Activated T-cell treated with anti-CD3 and anti-CD28 coated beads, Interleukin-2, amount 50 U/mL, for 24 hours (primary cell): ENCODE data around the gene CRB3.
"Not testable (repeated sequence)": the region's sequence is repeated elsewhere in the genome, so short reads cannot be mapped to it uniquely, and the experiment has no call there.

Experiments used
- DNase-seq: peaks from one replicate; pipeline ENCODE4 v3.0.0-alpha.2; 2020
- H3K27ac Mint-ChIP-seq: 2 replicates; pipeline ENCODE4 v1.8.0; 2020; ENCODE audit warnings: mild to moderate bottlenecking, mixed read lengths
- H3K27me3 Mint-ChIP-seq: 2 replicates; pipeline ENCODE4 v1.8.0; 2020; ENCODE audit warnings: mixed read lengths
- H3K36me3 Mint-ChIP-seq: 2 replicates; pipeline ENCODE4 v1.8.0; 2020; ENCODE audit warnings: low read depth, mixed read lengths
- H3K4me1 Mint-ChIP-seq: 2 replicates; pipeline ENCODE4 v1.8.0; 2020; ENCODE audit warnings: low read depth, mixed read lengths
- H3K4me3 Mint-ChIP-seq: 2 replicates; pipeline ENCODE4 v1.8.0; 2020; ENCODE audit warnings: mild to moderate bottlenecking, moderate library complexity, mixed read lengths
- H3K9me3 Mint-ChIP-seq: 2 replicates; pipeline ENCODE4 v1.8.0; 2020; ENCODE audit warnings: mixed read lengths

Gene CRB3

DNA sequence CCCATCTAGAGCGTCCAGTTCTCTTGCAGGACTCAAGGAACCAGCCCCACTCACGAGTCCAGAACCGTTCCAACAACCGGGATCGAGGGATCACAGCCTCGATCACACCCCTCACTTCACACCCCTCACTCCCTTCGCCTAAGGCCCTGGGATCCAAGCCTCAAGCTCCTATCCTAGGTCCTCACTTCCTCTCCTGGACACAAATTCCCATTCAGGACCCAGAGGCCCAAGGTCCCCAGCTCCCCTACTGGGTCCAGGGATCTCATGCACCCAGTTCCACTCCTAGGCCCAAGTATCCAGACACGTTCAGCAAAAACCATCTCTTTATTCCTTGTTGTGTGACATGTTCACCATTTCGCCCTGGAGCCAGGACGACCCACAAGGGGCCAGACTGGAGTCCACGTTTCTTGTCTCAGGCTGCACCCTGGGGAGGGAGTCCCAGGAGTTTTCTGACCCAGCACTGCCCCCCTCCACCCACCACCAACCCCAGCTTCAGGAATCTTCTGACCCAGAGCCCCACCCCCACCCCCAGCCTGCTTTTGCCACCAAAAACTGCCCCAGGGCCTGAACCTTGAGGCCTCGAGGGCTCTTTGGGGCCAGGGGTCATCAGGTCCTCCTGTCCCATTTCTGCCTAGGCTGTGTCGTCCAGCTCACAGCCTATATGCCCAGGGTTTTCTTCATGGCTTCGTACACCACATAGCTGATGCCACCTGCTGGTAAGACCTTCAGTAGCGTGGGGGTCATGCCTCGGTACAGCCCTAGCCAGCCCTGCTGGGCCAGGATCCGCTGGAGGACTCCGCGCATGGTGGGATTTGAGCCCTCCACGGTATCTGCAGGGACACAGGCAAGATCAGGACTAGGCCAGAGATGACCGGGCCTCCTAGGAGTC is 38.1 kb upstream of the CRB3 start:
- no peak for DNase-seq
- peaks cover 4% of the 10 kb centered on the region for H3K9me3 Mint-ChIP-seq
- H3K36me3 Mint-ChIP-seq: peaks cover 34% of the 10 kb centered on the region
- H3K4me1 Mint-ChIP-seq: peaks cover 31% of the 10 kb centered on the region
- peak overlapping the region; percentile 93 for H3K27ac Mint-ChIP-seq
- H3K27me3 Mint-ChIP-seq: no peaks in the 10 kb centered on the region
- H3K4me3 Mint-ChIP-seq: peak overlapping the region; percentile 80

- Mint-ChIP-seq H3K4me1 (peaks cover 22% of the 10 kb centered on the region), H3K4me3 (no peak overlapping the region), H3K36me3 (peaks cover 22% of the 10 kb centered on the region), H3K27ac (no peak overlapping the region), H3K9me3 (peaks cover 4% of the 10 kb centered on the region), H3K27me3 (no peaks in the 10 kb centered on the region)
- DNase-seq: no peak
Observed at GRCh38 chr19:6427131-6427530, 36.9 kb upstream of the CRB3 start.

DNA sequence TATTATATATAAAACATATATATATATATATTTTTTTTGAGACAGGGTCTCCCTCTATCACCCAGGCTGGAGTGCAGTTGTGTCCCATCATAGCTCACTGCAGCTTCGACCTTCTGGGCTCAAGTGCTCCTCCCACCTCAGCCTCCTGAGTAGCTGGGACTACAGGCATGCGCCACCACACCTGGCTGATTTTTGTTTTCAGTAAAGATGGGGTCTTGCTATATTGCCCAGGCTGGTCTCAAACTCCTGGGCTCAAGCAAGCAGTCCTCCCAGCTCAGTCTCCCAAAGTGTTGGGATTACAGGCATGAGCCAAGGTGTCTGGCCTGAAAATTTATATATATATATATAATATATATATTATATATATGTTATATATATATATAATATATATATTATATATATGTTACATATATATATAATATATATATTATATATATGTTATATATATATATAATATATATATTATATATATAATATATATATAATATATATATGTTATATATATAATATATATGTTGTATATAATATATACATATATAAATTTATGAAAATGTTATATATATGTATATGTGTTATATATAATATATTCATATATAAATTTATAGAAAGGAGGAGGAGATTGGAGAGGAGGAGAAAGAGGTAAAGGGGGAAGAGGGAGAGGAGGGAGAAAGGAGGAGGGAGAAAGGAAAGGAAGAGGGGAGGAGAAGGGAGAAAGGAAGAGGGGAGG is 35.2 kb upstream of the CRB3 start:
- H3K36me3 Mint-ChIP-seq, H3K9me3 Mint-ChIP-seq, DNase-seq, H3K4me1 Mint-ChIP-seq, H3K4me3 Mint-ChIP-seq, H3K27ac Mint-ChIP-seq, H3K27me3 Mint-ChIP-seq: not testable (repeated sequence)

GRCh38 chr19:6429419-6430221 is 34.5 kb upstream of the CRB3 start:
- Mint-ChIP-seq H3K27me3 (no peaks in the 10 kb centered on the region), H3K9me3 (peaks cover 4% of the 10 kb centered on the region), H3K27ac (no peak overlapping the region), H3K36me3 (peaks cover 5% of the 10 kb centered on the region), H3K4me1 (peaks cover 9% of the 10 kb centered on the region), H3K4me3 (peak overlapping the region; percentile 50)
- no peak for DNase-seq

- H3K27ac Mint-ChIP-seq: no peak overlapping the region
- no peak overlapping the region for H3K4me3 Mint-ChIP-seq
Observed at GRCh38 chr19:6431891-6432290, 32.2 kb upstream of the CRB3 start.

DNA sequence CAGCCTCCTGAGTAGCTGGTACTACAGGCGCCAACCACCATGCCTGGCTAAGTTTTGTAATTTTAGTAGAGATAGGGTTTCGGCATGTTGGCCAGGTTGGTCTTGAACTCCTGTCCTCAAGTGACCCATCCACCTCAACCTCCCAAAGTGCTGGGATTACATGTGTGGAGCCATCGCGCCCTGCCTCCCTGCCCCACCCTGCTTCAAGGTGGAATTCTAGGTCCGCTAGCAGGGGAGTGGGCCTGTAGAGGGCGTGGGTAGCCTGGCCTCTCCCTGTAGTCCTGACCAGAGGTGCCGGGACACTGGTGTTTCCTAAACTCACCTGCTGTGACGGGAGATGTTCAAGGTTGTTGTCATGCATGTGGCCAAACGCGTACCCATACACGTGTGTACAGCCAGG is 30.9 kb upstream of the CRB3 start:
- Mint-ChIP-seq H3K36me3 (no peaks in the 10 kb centered on the region), H3K4me1 (no peaks in the 10 kb centered on the region)
- no peak for DNase-seq

More at GRCh38 chr19:6431891-6432290, 32.2 kb upstream of the CRB3 start:
- H3K27me3 Mint-ChIP-seq: no peaks in the 10 kb centered on the region
- no peaks in the 10 kb centered on the region for H3K9me3 Mint-ChIP-seq
- H3K36me3 Mint-ChIP-seq: no peaks in the 10 kb centered on the region
- no peaks in the 10 kb centered on the region for H3K4me1 Mint-ChIP-seq
- DNase-seq: no peak

GRCh38 chr19:6433663-6434062 is 30.4 kb upstream of the CRB3 start, which contains the start of gene SLC25A41:
Gene SLC25A41, minus strand, starts transcription at chr19:6433763. Its CDS starts 70 bp downstream, at chr19:6433693.
- Mint-ChIP-seq H3K27me3 (no peaks in the 10 kb centered on the region), H3K36me3 (no peaks in the 10 kb centered on the region), H3K9me3 (no peaks in the 10 kb centered on the region), H3K4me1 (no peaks in the 10 kb centered on the region), H3K4me3 (no peak within 1 kb of the TSS), H3K27ac (no peak within 1 kb of the TSS)
- no peak for DNase-seq

More for the DNA sequence above, 30.9 kb upstream of the CRB3 start:
- Mint-ChIP-seq H3K27ac (no peak overlapping the region), H3K27me3 (no peaks in the 10 kb centered on the region), H3K9me3 (no peaks in the 10 kb centered on the region), H3K4me3 (no peak overlapping the region)

DNA sequence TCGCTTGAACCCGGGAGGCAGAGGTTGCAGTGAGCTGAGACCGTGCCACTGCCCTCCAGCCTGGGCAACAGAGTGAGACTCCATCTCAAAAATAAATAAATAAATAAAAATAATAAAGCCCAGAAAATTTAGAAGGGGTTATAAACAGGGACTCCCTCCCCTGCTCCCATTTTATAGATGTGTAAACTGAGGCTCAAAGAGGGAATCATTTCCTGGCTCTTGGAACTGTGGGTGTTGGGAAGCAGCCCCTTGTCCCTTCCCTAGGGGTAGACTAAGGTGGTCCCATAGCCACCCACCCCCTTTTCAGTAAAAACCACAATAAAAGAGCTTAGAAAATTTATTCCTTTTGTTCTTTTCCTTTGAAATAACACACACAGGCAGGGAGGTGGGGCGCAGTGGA is 24.3 kb upstream of the CRB3 start:
- no peak overlapping the region for H3K4me3 Mint-ChIP-seq
- no peaks in the 10 kb centered on the region for H3K36me3 Mint-ChIP-seq
- H3K27me3 Mint-ChIP-seq: no peaks in the 10 kb centered on the region
- H3K9me3 Mint-ChIP-seq: no peaks in the 10 kb centered on the region
- DNase-seq: no peak
- no peak overlapping the region for H3K27ac Mint-ChIP-seq
- H3K4me1 Mint-ChIP-seq: no peaks in the 10 kb centered on the region

DNA sequence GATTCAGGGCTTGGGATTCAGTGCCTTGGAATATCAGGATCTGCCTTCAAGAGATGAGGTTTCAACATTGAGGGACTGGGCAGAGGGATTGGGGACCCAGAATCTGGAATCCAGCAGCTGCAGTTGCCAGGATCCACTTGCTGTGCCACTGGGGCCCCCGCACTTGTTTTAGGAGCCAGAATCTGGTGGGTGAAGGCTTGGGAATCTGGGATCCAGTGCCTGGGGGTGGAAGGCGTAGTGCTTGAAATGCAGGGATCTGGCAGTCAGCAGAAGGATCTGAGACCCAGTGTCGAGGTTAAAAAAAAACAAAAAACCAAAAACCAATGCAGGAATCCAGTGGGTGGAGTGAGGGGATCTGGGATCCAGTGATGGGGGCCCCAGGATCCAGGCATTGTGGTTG is 23.2 kb upstream of the CRB3 start:
- Mint-ChIP-seq H3K27me3 (no peaks in the 10 kb centered on the region), H3K4me3 (no peak overlapping the region), H3K27ac (no peak overlapping the region), H3K4me1 (no peaks in the 10 kb centered on the region), H3K36me3 (peaks cover 2% of the 10 kb centered on the region), H3K9me3 (no peaks in the 10 kb centered on the region)
- DNase-seq: no peak

DNA sequence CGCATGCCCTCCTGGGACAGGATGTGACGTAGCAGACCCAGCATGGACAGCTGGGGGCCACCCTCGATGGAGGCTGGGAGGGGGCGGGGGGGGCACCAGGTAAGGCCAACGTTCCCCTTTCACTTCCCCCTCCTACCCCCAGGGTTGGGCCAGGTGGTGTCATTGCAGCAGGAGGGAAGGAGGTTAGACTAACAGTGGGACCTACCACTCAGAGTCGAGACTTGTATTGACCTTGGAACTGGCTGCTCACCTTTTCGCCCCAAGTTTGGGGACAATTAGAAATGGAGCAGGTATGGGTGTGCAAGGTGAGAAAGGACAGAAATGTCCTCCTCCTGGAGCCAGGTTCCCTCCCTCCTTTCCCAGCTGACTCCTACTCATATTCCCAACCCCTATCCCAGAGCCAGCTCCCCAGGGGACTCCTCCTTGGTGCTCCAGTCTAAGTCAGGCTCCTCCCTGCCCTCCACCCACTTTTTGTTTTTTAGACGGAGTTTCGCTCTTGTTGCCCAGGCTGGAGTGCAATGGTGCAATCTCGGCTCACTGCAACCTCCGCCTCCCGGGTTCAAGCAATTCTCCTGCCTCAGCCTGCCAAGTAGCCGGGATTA is 21.9 kb upstream of the CRB3 start:
- Mint-ChIP-seq H3K9me3 (no peaks in the 10 kb centered on the region), H3K27ac (no peak overlapping the region), H3K36me3 (peaks cover 4% of the 10 kb centered on the region), H3K4me3 (no peak overlapping the region), H3K27me3 (no peaks in the 10 kb centered on the region), H3K4me1 (no peaks in the 10 kb centered on the region)
- DNase-seq: no peak

DNA sequence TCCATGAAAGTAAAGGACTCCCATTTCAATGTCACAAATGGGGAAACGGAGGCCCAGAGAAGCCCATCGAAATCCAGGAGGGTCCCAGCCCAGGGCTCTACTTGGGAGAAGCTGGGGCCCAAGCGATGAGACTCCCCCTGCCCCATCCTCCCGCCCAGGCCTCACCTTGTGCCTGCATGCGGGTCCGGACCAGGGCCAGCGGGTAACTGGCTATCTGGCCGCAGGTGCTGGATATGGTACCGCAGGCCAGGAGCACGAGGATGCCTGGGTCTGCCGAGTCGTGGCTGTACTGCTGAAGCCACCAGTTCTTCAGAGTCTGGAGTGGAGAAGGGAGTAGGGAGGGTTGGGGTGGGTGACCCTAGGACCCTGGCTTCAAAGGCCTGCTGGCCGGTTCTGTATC is 20.1 kb upstream of the CRB3 start:
- H3K27ac Mint-ChIP-seq: no peak overlapping the region
- H3K27me3 Mint-ChIP-seq: no peaks in the 10 kb centered on the region
- peaks cover 4% of the 10 kb centered on the region for H3K36me3 Mint-ChIP-seq

DNA sequence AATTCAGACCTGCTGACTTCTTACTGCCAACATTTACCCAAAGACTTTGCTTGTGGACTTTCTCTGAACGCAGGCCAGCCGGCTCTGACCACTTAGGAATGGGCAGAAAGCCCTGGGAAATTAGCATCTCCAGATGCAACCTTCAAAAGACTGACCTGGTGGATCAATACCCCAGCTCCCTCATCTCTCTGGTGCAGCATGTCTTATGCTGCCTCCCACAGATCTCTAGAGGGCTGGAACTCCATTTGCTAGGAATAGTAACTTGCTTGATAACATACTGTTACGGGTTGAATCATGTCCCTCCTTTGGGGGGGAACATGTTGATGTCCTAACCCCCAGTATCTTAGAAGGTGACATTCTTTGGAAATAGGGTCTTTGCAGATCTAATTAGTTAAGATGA is 17.6 kb upstream of the CRB3 start:
- Mint-ChIP-seq H3K4me1 (no peaks in the 10 kb centered on the region), H3K9me3 (no peaks in the 10 kb centered on the region), H3K4me3 (no peak overlapping the region), H3K27me3 (no peaks in the 10 kb centered on the region), H3K36me3 (peaks cover 8% of the 10 kb centered on the region), H3K27ac (no peak overlapping the region)
- DNase-seq: no peak

More for the DNA sequence above, 20.1 kb upstream of the CRB3 start:
- Mint-ChIP-seq H3K4me3 (no peak overlapping the region), H3K9me3 (no peaks in the 10 kb centered on the region), H3K4me1 (no peaks in the 10 kb centered on the region)
- no peak for DNase-seq

- no peaks in the 10 kb centered on the region for H3K27me3 Mint-ChIP-seq
- DNase-seq: no peak
- no peak overlapping the region for H3K4me3 Mint-ChIP-seq
Observed at GRCh38 chr19:6448045-6448444, 16.0 kb upstream of the CRB3 start.

DNA sequence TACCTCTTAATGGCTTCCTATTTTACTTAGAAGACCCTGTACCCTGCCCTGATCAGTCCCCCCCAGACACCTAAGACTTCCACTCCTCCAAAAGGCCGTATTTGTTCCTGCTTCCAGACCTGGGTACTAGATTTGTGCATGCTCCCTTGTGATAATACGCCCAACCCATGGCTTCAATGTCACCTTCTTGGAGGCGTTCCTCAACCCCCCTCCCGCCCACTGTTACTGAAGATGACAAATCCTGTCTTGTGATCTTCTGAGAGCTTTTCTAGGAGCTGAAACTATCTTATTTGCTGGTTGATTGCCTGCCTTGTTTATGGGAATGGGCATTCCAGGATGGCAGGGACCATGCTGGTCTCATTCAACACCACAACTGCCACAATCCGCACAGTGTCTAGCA is 13.9 kb upstream of the CRB3 start:
- Mint-ChIP-seq H3K9me3 (peaks cover 12% of the 10 kb centered on the region), H3K36me3 (peaks cover 32% of the 10 kb centered on the region), H3K4me3 (no peak overlapping the region), H3K27ac (no peak overlapping the region), H3K4me1 (no peaks in the 10 kb centered on the region), H3K27me3 (no peaks in the 10 kb centered on the region)
- DNase-seq: no peak

More at GRCh38 chr19:6448045-6448444, 16.0 kb upstream of the CRB3 start:
- H3K4me1 Mint-ChIP-seq: no peaks in the 10 kb centered on the region
- peaks cover 13% of the 10 kb centered on the region for H3K36me3 Mint-ChIP-seq
- no peaks in the 10 kb centered on the region for H3K9me3 Mint-ChIP-seq
- H3K27ac Mint-ChIP-seq: no peak overlapping the region
